Epithelial cell of proximal tubule (primary cell): ENCODE results near the gene HOXB1. TPM values are rescaled to one million over a fixed set of nuclear protein-coding genes. Genes with fewer than 3 reads are reported as not detected.

Experiments used
- DNase-seq: peaks from one replicate; pipeline ENCODE4 v3.0.0-alpha.2; 2011; ENCODE audit warnings: low read depth
- H3K4me3 ChIP-seq: 2 replicates; pipeline ENCODE4 v1.5.1; 2011; ENCODE audit warnings: low read depth, mild to moderate bottlenecking, low read length
- total RNA-seq: library from RNA; depleted of rRNA; stranded (reverse); fragments of >200 nt; gene quantifications from 2 replicates; pipeline ENCODE4 v1.2.3, GENCODE V29; 2015
- TF ChIP-seq, protein P1 (sequence below): conservative IDR thresholded peaks from 2 replicates; pipeline ENCODE4 v1.5.1; 2012; ENCODE audit warnings: low read depth, mild to moderate bottlenecking, low read length

Gene HOXB1
- total RNA-seq, 1 donor from 2014 or later, result not detected

DNA sequence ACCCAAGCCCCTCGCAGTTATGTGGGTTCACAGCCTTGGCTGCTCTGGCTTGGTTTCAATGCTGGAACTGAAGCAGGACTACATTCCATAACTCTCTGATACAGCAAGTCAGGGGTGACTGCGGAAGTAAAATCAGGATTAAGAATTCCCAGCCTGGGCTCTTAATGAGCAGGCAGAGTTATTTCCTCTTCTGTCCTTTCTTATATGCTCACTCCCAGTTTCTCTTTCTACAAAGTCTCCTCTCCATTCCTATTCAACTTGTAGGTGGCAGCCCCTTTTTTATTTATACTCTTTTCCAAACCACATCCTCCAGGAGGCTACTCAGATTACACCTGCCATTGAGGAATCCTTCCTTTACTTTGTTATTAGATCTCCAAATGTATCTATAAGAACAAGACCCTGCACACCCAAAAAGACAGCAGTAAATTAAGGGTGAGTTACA is 40.3 kb downstream of the HOXB1 start:
- no peak for DNase-seq
- TF ChIP-seq, protein P1, sequence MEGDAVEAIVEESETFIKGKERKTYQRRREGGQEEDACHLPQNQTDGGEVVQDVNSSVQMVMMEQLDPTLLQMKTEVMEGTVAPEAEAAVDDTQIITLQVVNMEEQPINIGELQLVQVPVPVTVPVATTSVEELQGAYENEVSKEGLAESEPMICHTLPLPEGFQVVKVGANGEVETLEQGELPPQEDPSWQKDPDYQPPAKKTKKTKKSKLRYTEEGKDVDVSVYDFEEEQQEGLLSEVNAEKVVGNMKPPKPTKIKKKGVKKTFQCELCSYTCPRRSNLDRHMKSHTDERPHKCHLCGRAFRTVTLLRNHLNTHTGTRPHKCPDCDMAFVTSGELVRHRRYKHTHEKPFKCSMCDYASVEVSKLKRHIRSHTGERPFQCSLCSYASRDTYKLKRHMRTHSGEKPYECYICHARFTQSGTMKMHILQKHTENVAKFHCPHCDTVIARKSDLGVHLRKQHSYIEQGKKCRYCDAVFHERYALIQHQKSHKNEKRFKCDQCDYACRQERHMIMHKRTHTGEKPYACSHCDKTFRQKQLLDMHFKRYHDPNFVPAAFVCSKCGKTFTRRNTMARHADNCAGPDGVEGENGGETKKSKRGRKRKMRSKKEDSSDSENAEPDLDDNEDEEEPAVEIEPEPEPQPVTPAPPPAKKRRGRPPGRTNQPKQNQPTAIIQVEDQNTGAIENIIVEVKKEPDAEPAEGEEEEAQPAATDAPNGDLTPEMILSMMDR, result no peak
- H3K4me3 ChIP-seq, result no peak overlapping the region

DNA sequence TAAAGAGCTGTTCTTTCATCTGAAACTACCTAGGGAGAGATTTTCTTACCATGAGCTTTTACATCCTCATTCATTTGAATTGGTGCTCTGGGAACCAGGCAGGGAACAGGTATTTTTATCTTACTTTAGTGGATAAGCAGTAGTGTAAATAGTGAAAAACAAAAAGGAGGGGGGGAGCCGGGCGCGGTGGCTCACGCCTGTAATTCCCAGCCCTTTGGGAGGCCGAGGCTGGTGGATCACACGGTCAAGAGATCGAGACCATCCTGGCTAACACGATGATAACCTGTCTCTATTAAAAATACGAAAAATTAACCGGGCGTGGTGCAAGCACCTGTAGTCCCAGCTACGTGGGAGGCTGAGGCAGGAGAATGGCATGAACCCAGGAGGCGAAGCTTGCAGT is 41.0 kb downstream of the HOXB1 start:
- TF ChIP-seq, protein P1, result no peak
- H3K4me3 ChIP-seq, result no peak overlapping the region
- DNase-seq, result no peak

DNA sequence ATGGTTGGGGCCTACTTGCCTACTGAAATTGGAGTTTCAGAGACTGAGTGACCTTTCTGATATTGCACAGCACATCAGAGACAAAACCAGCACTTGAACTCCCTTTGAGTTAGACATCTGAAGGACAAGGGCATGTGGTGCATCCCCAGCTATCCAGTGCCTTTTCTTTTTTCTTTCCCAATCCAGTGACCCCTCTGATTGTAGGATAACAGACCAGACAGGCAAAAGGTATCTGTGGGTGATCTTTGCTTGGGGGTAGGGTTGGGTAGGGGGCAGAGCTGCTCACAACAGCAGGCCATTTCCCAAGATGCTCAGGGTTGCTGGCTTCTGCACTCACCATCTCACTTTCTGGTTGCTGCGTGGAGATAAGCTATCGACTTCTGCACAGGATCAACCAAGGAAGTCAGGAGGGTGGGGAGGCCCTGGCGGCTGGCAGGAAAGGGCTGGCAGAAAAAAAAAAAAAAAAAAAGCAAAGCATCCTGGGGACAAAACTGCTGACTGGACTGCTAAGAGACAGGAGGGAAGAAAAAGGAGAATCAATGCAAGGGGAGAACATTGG is 42.2 kb downstream of the HOXB1 start:
- TF ChIP-seq, protein P1, result no peak
- H3K4me3 ChIP-seq, result no peak overlapping the region
- no peak for DNase-seq

DNA sequence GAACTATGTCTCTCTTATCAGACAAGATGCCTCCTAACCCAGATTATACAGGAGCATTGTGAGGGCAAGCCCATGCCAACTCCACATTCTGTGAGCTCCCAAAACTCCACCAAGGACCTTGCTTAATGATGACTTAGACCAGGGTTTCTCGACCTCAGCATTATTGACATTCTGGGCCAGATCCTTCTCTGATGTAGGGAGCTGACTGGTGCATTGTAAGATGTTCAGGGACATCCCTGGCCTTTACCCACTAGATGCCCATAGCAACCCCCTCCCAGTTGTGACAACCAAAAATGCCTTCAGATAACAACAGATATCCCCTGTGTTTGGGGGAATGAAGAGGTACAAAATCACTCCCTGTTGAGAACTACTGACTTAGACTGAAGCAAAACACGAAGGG is 43.6 kb downstream of the HOXB1 start:
- no peak overlapping the region for H3K4me3 ChIP-seq
- TF ChIP-seq, protein P1, result no peak
- DNase-seq, result no peak

DNA sequence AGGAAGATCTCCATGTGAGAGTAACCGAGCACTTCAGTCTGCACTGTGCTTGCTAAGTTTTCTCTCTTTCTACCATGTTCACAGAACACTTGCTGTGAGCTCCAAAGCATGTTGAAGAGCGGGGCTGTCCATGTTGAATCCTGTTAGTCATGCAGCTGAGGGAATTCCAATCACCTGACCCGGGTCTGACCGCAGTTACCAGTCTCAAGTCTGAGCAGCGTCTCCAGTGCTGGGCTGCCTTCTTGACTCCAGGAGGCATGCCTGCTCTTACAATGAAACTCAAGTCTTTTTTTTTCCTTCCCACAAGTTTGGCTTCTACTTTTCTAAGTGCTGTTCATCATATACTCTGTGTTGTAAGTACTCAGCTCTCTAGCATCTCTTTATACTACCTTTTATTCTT is 44.3 kb downstream of the HOXB1 start:
- H3K4me3 ChIP-seq, result no peak overlapping the region
- peak; percentile 90 for DNase-seq
- TF ChIP-seq, protein P1, result peak; percentile 48

DNA sequence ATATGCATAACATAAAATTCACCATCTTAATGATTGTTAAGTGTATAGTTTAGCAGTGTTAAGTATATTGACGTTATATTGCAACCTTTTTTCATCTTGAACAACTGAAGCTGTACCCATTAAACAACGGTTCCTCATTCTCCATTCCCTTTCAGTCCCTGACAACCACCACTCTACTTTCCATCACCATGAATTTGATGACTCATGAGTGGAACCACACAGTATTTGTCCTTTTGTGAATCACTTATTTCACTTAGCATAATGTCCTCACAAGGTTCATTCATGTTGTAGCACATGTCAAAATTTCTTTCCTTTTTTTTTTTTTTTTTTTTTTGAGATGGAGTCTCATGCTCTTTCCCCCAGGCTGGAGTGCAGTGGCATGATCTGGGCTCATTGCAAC is 46.0 kb downstream of the HOXB1 start:
- peak; percentile 72 for DNase-seq
- no peak overlapping the region for H3K4me3 ChIP-seq
- TF ChIP-seq, protein P1, result no peak

DNA sequence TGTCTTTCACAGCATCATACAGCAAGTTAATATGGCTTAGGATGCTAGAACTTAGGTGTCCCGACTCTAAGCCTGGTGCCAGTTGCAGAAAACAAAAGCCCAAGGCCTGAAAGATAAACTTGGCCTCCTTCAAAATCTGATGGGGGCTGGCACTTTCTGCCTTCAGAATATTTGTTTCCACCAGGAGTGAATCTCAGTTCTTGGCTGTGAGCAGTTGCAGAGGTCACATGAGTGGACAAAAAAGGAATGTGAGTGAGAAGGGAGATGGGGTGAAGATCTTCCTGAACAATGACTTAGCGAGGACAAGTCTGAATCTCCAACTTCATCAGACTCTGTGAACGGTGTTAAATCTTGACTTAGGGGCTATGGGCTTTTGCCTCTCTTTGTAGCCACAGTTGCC is 46.6 kb downstream of the HOXB1 start:
- TF ChIP-seq, protein P1, result no peak
- no peak overlapping the region for H3K4me3 ChIP-seq

More for the DNA sequence above, 46.6 kb downstream of the HOXB1 start:
- DNase-seq, result peak; percentile 43
